Neural progenitor cell (in vitro differentiated cells): ENCODE results near the gene AK8.

Source experiments
- CTCF ChIP-seq: fragments of 200-600 bp; sonication (generic); IDR thresholded peaks from 2 replicates; pipeline ENCODE4 v1.5.1; 2017; ENCODE audit warnings: antibody characterized with exemption, mild to moderate bottlenecking
- EZH2phosphoT487 ChIP-seq: fragments of 200-600 bp; sonication (generic); IDR thresholded peaks from 2 replicates; pipeline ENCODE4 v1.6.1; 2017; ENCODE audit warnings: antibody characterized with exemption

GRCh38 chr9:132862533-132862932 lies 15.6 kb downstream of the AK8 start:
- TF ChIP-seq CTCF (no peak), EZH2phosphoT487 (no peak)
